GM12878 (cell line): ENCODE data around the gene LMAN2. TPM values are rescaled to one million over a fixed set of nuclear protein-coding genes. Genes with fewer than 3 reads are reported as not detected.

Experiments
- BHLHE40 ChIP-seq, 2 experiments: fragments of 450-650 bp in 1 of 2; IDR thresholded peaks; 2 replicates each; pipeline ENCODE4 v1.6.1; 2011 to 2017; ENCODE audit warnings: low read depth in 2 of 2, borderline replicate concordance in 1 of 2, improper control_type of control experiment in 1 of 2, low read length in 1 of 2, mild to moderate bottlenecking in 1 of 2
- CREM ChIP-seq: IDR thresholded peaks from 2 replicates; pipeline ENCODE4 v1.6.1; 2014; ENCODE audit warnings: antibody characterized with exemption, low read depth
- EGR1 ChIP-seq, 2 experiments: IDR thresholded peaks; 1 replicate in 1 of 2; 2 replicates in 1 of 2; pipeline ENCODE4 v1.6.1; 2011 to 2012; ENCODE audit warnings: low read depth in 2 of 2, low read length in 2 of 2, borderline replicate concordance in 1 of 2, mild to moderate bottlenecking in 1 of 2, moderate library complexity in 1 of 2
- GATAD2B ChIP-seq: fragments of 450-650 bp; conservative IDR thresholded peaks from 2 replicates; pipeline ENCODE4 v1.6.1; 2017; ENCODE audit warnings: low read depth, mild to moderate bottlenecking, moderate library complexity
- HDAC6 ChIP-seq: fragments of 200-600 bp; sonication (generic); IDR thresholded peaks from one replicate; pipeline ENCODE4 v1.8.0; 2017; ENCODE audit warnings: antibody characterized with exemption; ENCODE audit not compliant: unreplicated experiment
- HDGF ChIP-seq: fragments of 450-650 bp; IDR thresholded peaks from 2 replicates; pipeline ENCODE4 v1.6.1; 2016; ENCODE audit warnings: antibody characterized with exemption
- KDM1A ChIP-seq: fragments of 200-600 bp; sonication (generic); IDR thresholded peaks from 2 replicates; pipeline ENCODE4 v1.6.1; 2016; ENCODE audit warnings: borderline replicate concordance
- MXI1 ChIP-seq: fragments of 150-350 bp; IDR thresholded peaks from 2 replicates; pipeline ENCODE4 v1.6.1; 2011; ENCODE audit warnings: low read depth, mild to moderate bottlenecking, inconsistent platforms, low read length, improper control_type of control experiment
- MYC ChIP-seq: IDR thresholded peaks from 2 replicates; pipeline ENCODE4 v1.6.1; 2011; ENCODE audit warnings: mild to moderate bottlenecking, low read length, moderate library complexity, inconsistent platforms; ENCODE audit not compliant: insufficient read depth, insufficient replicate concordance, insufficient read length, severe bottlenecking
- NBN ChIP-seq: fragments of 450-650 bp; IDR thresholded peaks from 2 replicates; pipeline ENCODE4 v1.6.1; 2016
- NR2F1 ChIP-seq: fragments of 450-650 bp; conservative IDR thresholded peaks from 2 replicates; pipeline ENCODE4 v1.6.1; 2017; ENCODE audit warnings: mild to moderate bottlenecking
- POLR2A ChIP-seq: IDR thresholded peaks from 2 replicates; pipeline ENCODE4 v1.6.1; 2011; ENCODE audit warnings: low read depth, mild to moderate bottlenecking, low read length
- POLR2AphosphoS2 ChIP-seq: IDR thresholded peaks from 2 replicates; pipeline ENCODE4 v1.6.1; 2011; ENCODE audit warnings: low read depth, mild to moderate bottlenecking, low read length, improper control_type of control experiment, moderate library complexity
- POU2F2 ChIP-seq: IDR thresholded peaks from 3 replicates; pipeline ENCODE4 v1.6.1; 2011; ENCODE audit warnings: low read depth, mild to moderate bottlenecking, low read length, borderline replicate concordance
- RB1 ChIP-seq: fragments of 450-650 bp; formaldehyde crosslinking; IDR thresholded peaks from 2 replicates; pipeline ENCODE4 v1.6.1; 2017; ENCODE audit warnings: mild to moderate bottlenecking, borderline replicate concordance
- RELA ChIP-seq: fragments of 450-650 bp; IDR thresholded peaks from 2 replicates; pipeline ENCODE4 v1.8.0; 2014; ENCODE audit warnings: borderline replicate concordance; ENCODE audit not compliant: partially characterized antibody
- SIN3A ChIP-seq: IDR thresholded peaks from 2 replicates; pipeline ENCODE4 v1.6.1; 2012; ENCODE audit warnings: low read depth, low read length, improper control_type of control experiment
- SRF ChIP-seq, 2 experiments: IDR thresholded peaks; 2 replicates each; pipeline ENCODE4 v1.6.1; 2011; ENCODE audit warnings: low read depth in 2 of 2, low read length in 2 of 2, mild to moderate bottlenecking in 1 of 2, moderate library complexity in 1 of 2
- TBL1XR1 ChIP-seq: IDR thresholded peaks from 2 replicates; pipeline ENCODE4 v1.6.1; 2012; ENCODE audit warnings: low read depth, low read length, improper control_type of control experiment
- ZNF24 ChIP-seq: fragments of 450-650 bp; IDR thresholded peaks from 2 replicates; pipeline ENCODE4 v1.6.1; 2017; ENCODE audit warnings: antibody characterized with exemption, mild to moderate bottlenecking
- polyA plus RNA-seq, 11 experiments: library from polyadenylated mRNA; depleted of rRNA in 4 of 11; unstranded in 6 of 11; stranded (reverse) in 5 of 11; fragments of >200 nt; fragmentation: Nextera tagmentation in 4 of 11; fragmentation: Illumina TruSeq in 1 of 11; extraction: Ambion mirVana in 4 of 11; extraction: Trizol in 1 of 11; gene quantifications; 1 replicate in 1 of 11; 2 replicates in 10 of 11; pipeline versions ENCODE4 v1.2.1 to v1.2.3, GENCODE V29; 2011 to 2016; ENCODE audit warnings: inconsistent platforms in 2 of 11, missing spikeins in 2 of 11, low read depth in 1 of 11
- total RNA-seq, 4 experiments: library from RNA; depleted of rRNA in 3 of 4; stranded (reverse); fragments of >200 nt in 3 of 4; fragmentation: Illumina TruSeq in 1 of 4; extraction: Trizol in 1 of 4; gene quantifications; 2 replicates each; pipeline versions ENCODE4 v1.2.1 to v1.2.3, GENCODE V29; 2013 to 2021
- TF ChIP-seq, protein P1 (sequence below), 3 experiments: IDR thresholded peaks in 2 of 3; conservative IDR thresholded peaks in 1 of 3; 2 replicates each; pipeline ENCODE4 v1.5.1; 2011; ENCODE audit warnings: low read depth in 3 of 3, low read length in 3 of 3, mild to moderate bottlenecking in 3 of 3, control low read depth in 2 of 3, moderate library complexity in 2 of 3, inconsistent platforms in 1 of 3, mixed read lengths in 1 of 3; ENCODE audit not compliant: control insufficient read depth in 2 of 3, insufficient read depth in 1 of 3; ENCODE audit errors: extremely low read depth in 1 of 3
- TF ChIP-seq, protein P2 (sequence below): IDR thresholded peaks from 2 replicates; pipeline ENCODE4 v1.6.1; 2011; ENCODE audit warnings: borderline replicate concordance, low read depth, mild to moderate bottlenecking, moderate library complexity, low read length; ENCODE audit not compliant: insufficient read depth, poor library complexity, severe bottlenecking
- TF ChIP-seq, protein P3 (sequence below): fragments of 450-650 bp; IDR thresholded peaks from 2 replicates; pipeline ENCODE4 v1.6.1; 2017; ENCODE audit warnings: mild to moderate bottlenecking, moderate library complexity

LMAN2 gene
- total and polyA plus RNA-seq, 10 of the 15 experiments (the other 5 are each of a cell fraction or from before 2014, with no cell fraction given) = 2.4 to 264 (median 147) TPM

DNA sequence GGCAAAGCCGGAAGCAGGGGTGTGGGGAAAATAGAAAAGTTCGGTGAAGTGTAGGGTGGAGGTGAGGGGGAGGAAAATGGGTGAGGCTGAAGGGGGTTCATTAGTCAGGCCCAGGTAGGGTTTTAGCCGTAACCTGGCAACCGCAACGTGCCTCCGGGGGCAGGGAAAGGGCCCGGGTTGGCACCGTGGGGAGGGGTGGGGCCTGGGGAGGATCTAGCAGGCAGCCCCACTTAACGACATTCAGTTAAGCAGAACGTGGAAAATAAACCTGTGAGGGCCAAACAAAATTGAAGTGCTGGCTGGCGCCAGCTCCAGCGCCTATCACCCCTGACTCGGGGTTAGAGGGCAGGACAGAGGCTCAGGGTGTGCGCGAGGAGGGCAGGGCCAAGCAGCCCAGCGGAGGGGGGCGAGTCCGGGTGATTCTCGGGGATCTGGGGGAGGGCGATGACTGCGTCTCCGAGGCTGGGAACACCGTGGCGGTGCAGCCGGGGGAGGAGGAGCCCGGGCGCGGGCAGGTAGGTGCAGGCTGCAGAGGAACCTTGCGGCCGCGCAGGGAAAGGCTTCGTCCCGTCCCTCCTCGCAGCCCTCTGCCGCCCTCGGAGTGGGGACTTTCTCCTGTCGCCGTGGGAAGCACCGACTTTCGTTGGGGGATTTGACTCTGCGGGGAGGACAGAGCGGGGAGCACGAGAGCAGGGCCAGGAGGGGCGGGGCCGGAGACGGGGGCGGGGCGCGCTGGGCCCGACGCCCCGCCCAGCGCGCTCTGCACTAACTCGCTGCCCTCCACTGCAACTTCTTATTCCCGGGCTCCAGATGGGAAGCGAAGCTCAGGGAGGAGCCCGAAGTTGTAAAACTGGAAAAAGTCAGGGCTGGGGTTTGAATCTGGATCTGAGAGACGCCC, 11.4 kb upstream of the LMAN2 start (continued):
- TF ChIP-seq HDGF (peak; percentile 80), NBN (peak; percentile 85), TBL1XR1 (0 out of 2 replicates have a peak, but pooled peaks have one; percentile 44), POLR2A (peak; percentile 59), BHLHE40 (IDR thresholded peaks at IDR 0.05; ENCODE audit: borderline replicate concordance in 1 of 2, low read depth in 2 of 2, low read length in 1 of 2) (peak; percentile 70 to 90), POU2F2 (peak; percentile 55; the same call in 1 of the 3 replicates), MXI1 (no peak), SRF (IDR thresholded peaks at IDR 0.05; ENCODE audit: low read depth in 2 of 2, low read length in 2 of 2) (no peak), CREM (0 out of 2 replicates have a peak, but pooled peaks have one; percentile 31), RELA (peak; percentile 96), KDM1A (no peak), ZNF24 (no peak), POLR2AphosphoS2 (no peak), RB1 (peak; percentile 54; the same call in 1 of the 2 replicates), HDAC6 (no peak), NR2F1 (peak; percentile 88), GATAD2B (peak; percentile 66), EGR1 (IDR thresholded peaks at IDR 0.05; ENCODE audit: borderline replicate concordance in 1 of 2, low read depth in 2 of 2, low read length in 2 of 2) (peak in 1 of 2 experiments; percentile 56; a peak in 1 of 3 replicates), MYC (no peak), SIN3A (no peak)
- TF ChIP-seq, protein P1, sequence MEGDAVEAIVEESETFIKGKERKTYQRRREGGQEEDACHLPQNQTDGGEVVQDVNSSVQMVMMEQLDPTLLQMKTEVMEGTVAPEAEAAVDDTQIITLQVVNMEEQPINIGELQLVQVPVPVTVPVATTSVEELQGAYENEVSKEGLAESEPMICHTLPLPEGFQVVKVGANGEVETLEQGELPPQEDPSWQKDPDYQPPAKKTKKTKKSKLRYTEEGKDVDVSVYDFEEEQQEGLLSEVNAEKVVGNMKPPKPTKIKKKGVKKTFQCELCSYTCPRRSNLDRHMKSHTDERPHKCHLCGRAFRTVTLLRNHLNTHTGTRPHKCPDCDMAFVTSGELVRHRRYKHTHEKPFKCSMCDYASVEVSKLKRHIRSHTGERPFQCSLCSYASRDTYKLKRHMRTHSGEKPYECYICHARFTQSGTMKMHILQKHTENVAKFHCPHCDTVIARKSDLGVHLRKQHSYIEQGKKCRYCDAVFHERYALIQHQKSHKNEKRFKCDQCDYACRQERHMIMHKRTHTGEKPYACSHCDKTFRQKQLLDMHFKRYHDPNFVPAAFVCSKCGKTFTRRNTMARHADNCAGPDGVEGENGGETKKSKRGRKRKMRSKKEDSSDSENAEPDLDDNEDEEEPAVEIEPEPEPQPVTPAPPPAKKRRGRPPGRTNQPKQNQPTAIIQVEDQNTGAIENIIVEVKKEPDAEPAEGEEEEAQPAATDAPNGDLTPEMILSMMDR (IDR thresholded peaks at IDR 0.05 in 2 of 3, conservative IDR thresholded peaks at IDR 0.05 in 1 of 3; ENCODE audit: control insufficient read depth in 2 of 3, extremely low read depth in 1 of 3, insufficient read depth in 1 of 3, low read depth in 3 of 3, low read length in 3 of 3) = no peak; a peak in 1 of 6 replicates
- TF ChIP-seq, protein P2, sequence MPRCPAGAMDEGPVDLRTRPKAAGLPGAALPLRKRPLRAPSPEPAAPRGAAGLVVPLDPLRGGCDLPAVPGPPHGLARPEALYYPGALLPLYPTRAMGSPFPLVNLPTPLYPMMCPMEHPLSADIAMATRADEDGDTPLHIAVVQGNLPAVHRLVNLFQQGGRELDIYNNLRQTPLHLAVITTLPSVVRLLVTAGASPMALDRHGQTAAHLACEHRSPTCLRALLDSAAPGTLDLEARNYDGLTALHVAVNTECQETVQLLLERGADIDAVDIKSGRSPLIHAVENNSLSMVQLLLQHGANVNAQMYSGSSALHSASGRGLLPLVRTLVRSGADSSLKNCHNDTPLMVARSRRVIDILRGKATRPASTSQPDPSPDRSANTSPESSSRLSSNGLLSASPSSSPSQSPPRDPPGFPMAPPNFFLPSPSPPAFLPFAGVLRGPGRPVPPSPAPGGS = peak; percentile 54
- TF ChIP-seq, protein P3, sequence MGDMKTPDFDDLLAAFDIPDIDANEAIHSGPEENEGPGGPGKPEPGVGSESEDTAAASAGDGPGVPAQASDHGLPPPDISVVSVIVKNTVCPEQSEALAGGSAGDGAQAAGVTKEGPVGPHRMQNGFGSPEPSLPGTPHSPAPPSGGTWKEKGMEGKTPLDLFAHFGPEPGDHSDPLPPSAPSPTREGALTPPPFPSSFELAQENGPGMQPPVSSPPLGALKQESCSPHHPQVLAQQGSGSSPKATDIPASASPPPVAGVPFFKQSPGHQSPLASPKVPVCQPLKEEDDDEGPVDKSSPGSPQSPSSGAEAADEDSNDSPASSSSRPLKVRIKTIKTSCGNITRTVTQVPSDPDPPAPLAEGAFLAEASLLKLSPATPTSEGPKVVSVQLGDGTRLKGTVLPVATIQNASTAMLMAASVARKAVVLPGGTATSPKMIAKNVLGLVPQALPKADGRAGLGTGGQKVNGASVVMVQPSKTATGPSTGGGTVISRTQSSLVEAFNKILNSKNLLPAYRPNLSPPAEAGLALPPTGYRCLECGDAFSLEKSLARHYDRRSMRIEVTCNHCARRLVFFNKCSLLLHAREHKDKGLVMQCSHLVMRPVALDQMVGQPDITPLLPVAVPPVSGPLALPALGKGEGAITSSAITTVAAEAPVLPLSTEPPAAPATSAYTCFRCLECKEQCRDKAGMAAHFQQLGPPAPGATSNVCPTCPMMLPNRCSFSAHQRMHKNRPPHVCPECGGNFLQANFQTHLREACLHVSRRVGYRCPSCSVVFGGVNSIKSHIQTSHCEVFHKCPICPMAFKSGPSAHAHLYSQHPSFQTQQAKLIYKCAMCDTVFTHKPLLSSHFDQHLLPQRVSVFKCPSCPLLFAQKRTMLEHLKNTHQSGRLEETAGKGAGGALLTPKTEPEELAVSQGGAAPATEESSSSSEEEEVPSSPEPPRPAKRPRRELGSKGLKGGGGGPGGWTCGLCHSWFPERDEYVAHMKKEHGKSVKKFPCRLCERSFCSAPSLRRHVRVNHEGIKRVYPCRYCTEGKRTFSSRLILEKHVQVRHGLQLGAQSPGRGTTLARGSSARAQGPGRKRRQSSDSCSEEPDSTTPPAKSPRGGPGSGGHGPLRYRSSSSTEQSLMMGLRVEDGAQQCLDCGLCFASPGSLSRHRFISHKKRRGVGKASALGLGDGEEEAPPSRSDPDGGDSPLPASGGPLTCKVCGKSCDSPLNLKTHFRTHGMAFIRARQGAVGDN = peak; percentile 43; the same call in 1 of the 2 replicates
